SK-N-SH treated with all-trans-retinoic acid at 6 μM for 48 hours (cell line): ENCODE measurements around the gene VILL.

Experiments
- ATAC-seq: fragments of 200-7000 bp; cut with Tn5 transposase; 3 replicates; pipeline ENCODE4 v1.9.1; 2020; ENCODE audit warnings: mild to moderate bottlenecking, moderate library complexity
- ARNTL ChIP-seq: fragments of 450-650 bp; formaldehyde crosslinking; IDR thresholded peaks from 2 replicates; pipeline ENCODE4 v1.5.0; 2020; ENCODE audit warnings: low read depth, mild to moderate bottlenecking, moderate library complexity, borderline replicate concordance
- BACH2 ChIP-seq: fragments of 250-450 bp; sonication (Bioruptor Pico); IDR thresholded peaks from 2 replicates; pipeline ENCODE4 v1.9.0; 2021; ENCODE audit warnings: mild to moderate bottlenecking, borderline replicate concordance
- CSDC2 ChIP-seq: fragments of 250-450 bp; sonication (Bioruptor Pico); IDR thresholded peaks from 2 replicates; pipeline ENCODE4 v1.5.0; 2020; ENCODE audit warnings: mild to moderate bottlenecking, moderate library complexity
- ESRRG ChIP-seq: fragments of 250-450 bp; sonication (Bioruptor Pico); IDR thresholded peaks from 2 replicates; pipeline ENCODE4 v1.6.1; 2021; ENCODE audit warnings: mild to moderate bottlenecking
- GLIS3 ChIP-seq: fragments of 250-450 bp; sonication (Bioruptor Pico); IDR thresholded peaks from 2 replicates; pipeline ENCODE4 v1.5.0; 2020; ENCODE audit warnings: mild to moderate bottlenecking, moderate library complexity
- ISL1 ChIP-seq: fragments of 250-450 bp; sonication (Bioruptor Pico); IDR thresholded peaks from 2 replicates; pipeline ENCODE4 v2.1.2; 2022; ENCODE audit warnings: mild to moderate bottlenecking, moderate library complexity
- OSR1 ChIP-seq: fragments of 250-450 bp; sonication (Bioruptor Pico); IDR thresholded peaks from 2 replicates; pipeline ENCODE4 v1.8.0; 2022; ENCODE audit warnings: moderate library complexity, mild to moderate bottlenecking, inconsistent platforms
- PPARA ChIP-seq: fragments of 250-450 bp; sonication (Bioruptor Pico); IDR thresholded peaks from 2 replicates; pipeline ENCODE4 v1.5.0; 2020; ENCODE audit warnings: mild to moderate bottlenecking, borderline replicate concordance
- RARB ChIP-seq: fragments of 250-450 bp; sonication (Bioruptor Pico); IDR thresholded peaks from 2 replicates; pipeline ENCODE4 v1.8.0; 2021; ENCODE audit warnings: mild to moderate bottlenecking, moderate library complexity
- SNAI2 ChIP-seq: fragments of 250-450 bp; sonication (Bioruptor Pico); IDR thresholded peaks from 2 replicates; pipeline ENCODE4 v1.5.0; 2020; ENCODE audit warnings: mild to moderate bottlenecking, moderate library complexity
- TCF4 ChIP-seq: fragments of 250-450 bp; sonication (Bioruptor Pico); IDR thresholded peaks from 2 replicates; pipeline ENCODE4 v1.8.0; 2021; ENCODE audit warnings: mild to moderate bottlenecking, moderate library complexity, borderline replicate concordance
- TOX ChIP-seq: fragments of 250-450 bp; sonication (Bioruptor Pico); IDR thresholded peaks from 2 replicates; pipeline ENCODE4 v1.8.0; 2021; ENCODE audit warnings: mild to moderate bottlenecking, moderate library complexity, borderline replicate concordance
- ZC3H10 ChIP-seq: fragments of 250-450 bp; sonication (Bioruptor Pico); IDR thresholded peaks from 2 replicates; pipeline ENCODE4 v1.5.1; 2021; ENCODE audit warnings: mild to moderate bottlenecking, moderate library complexity
- ZFP3 ChIP-seq: fragments of 250-450 bp; sonication (Bioruptor Pico); IDR thresholded peaks from 2 replicates; pipeline ENCODE4 v1.5.0; 2020; ENCODE audit warnings: mild to moderate bottlenecking, moderate library complexity
- ZNF565 ChIP-seq: fragments of 450-650 bp; formaldehyde crosslinking; conservative IDR thresholded peaks from 2 replicates; pipeline ENCODE4 v1.5.0; 2020; ENCODE audit warnings: low read depth, mild to moderate bottlenecking, moderate library complexity
- ZNF70 ChIP-seq: fragments of 450-650 bp; formaldehyde crosslinking; IDR thresholded peaks from 2 replicates; pipeline ENCODE4 v1.5.0; 2020; ENCODE audit warnings: mild to moderate bottlenecking, moderate library complexity
- ZNF8 ChIP-seq: fragments of 450-650 bp; formaldehyde crosslinking; IDR thresholded peaks from 2 replicates; pipeline ENCODE4 v1.5.0; 2020; ENCODE audit warnings: mild to moderate bottlenecking, moderate library complexity
- TF ChIP-seq, protein P1 (sequence below): fragments of 250-450 bp; sonication (Bioruptor Pico); IDR thresholded peaks from 2 replicates; pipeline ENCODE4 v1.8.0; 2021; ENCODE audit warnings: low read depth, mild to moderate bottlenecking, moderate library complexity, borderline replicate concordance
- TF ChIP-seq, protein P2 (sequence below): fragments of 250-450 bp; sonication (Bioruptor Pico); IDR thresholded peaks from 2 replicates; pipeline ENCODE4 v1.5.1; 2021; ENCODE audit warnings: mild to moderate bottlenecking, moderate library complexity
- TF ChIP-seq, protein P3 (sequence below): fragments of 250-450 bp; sonication (Bioruptor Pico); IDR thresholded peaks from 2 replicates; pipeline ENCODE4 v1.5.0; 2020; ENCODE audit warnings: mild to moderate bottlenecking, moderate library complexity
- TF ChIP-seq, protein P4 (sequence below): fragments of 250-450 bp; sonication (Bioruptor Pico); IDR thresholded peaks from 2 replicates; pipeline ENCODE4 v1.5.1; 2020; ENCODE audit warnings: low read depth, mild to moderate bottlenecking, moderate library complexity

Gene VILL

DNA sequence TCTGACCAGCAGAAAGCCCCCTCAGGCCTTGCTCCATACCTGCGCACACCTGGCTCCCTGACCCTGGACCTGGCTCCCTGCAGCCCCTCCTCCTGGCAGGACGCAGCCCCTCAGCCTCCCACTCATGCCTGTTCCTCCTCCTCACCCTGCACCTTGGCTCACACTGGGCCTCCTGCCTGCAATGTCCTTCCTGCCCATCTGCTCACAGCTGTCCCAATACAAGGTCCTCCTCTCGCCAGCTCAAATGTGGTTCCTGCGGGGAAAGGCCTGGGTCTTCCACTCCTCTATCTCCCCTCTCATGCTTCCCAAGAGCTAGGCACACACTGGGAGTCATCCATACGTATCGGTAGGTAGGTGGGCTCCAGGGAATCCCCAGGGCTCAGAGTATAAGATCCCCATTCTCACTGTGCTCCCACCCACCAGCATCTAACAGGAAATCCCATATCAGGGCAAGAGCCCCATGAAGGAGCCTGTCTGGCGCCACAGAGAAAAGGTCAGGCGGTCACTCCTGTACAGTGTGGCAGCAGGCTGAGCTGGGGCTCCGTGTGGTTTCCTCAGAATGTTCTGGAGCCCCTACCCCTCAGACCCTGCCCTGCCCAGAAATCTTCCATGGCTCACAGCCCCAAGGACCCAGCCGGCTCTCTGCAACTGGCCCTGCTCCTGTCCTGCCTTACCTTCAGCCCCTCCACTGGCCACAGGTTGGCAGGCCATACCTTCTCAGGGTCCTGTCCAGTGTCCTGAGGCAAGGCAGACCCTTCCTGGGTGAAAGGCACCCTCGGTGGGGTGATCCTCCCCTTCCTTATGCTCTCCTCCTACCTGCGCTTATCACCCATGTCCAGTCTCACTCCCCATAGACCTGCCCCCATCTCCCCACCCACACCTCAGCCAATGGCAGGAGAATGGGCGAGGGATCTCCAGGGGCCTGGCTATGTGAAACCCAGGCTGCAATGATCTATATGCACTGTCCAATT lies 28.0 kb downstream of the VILL start:
- TF ChIP-seq OSR1 (CRISPR knock-in tag): no peak
- TF ChIP-seq, protein P1, sequence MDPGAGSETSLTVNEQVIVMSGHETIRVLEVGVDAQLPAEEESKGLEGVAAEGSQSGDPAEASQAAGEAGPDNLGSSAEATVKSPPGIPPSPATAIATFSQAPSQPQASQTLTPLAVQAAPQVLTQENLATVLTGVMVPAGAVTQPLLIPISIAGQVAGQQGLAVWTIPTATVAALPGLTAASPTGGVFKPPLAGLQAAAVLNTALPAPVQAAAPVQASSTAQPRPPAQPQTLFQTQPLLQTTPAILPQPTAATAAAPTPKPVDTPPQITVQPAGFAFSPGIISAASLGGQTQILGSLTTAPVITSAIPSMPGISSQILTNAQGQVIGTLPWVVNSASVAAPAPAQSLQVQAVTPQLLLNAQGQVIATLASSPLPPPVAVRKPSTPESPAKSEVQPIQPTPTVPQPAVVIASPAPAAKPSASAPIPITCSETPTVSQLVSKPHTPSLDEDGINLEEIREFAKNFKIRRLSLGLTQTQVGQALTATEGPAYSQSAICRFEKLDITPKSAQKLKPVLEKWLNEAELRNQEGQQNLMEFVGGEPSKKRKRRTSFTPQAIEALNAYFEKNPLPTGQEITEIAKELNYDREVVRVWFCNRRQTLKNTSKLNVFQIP (CRISPR knock-in tag): no peak
- no peak for TF ChIP-seq PPARA (CRISPR knock-in tag)
- no peak for TF ChIP-seq ESRRG (CRISPR knock-in tag)
- TF ChIP-seq ZNF70 (CRISPR knock-in tag): no peak
- TF ChIP-seq, protein P2, sequence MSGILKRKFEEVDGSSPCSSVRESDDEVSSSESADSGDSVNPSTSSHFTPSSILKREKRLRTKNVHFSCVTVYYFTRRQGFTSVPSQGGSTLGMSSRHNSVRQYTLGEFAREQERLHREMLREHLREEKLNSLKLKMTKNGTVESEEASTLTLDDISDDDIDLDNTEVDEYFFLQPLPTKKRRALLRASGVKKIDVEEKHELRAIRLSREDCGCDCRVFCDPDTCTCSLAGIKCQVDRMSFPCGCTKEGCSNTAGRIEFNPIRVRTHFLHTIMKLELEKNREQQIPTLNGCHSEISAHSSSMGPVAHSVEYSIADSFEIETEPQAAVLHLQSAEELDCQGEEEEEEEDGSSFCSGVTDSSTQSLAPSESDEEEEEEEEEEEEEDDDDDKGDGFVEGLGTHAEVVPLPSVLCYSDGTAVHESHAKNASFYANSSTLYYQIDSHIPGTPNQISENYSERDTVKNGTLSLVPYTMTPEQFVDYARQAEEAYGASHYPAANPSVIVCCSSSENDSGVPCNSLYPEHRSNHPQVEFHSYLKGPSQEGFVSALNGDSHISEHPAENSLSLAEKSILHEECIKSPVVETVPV (CRISPR knock-in tag): no peak
- no peak for TF ChIP-seq BACH2 (CRISPR knock-in tag)
- TF ChIP-seq, protein P3, sequence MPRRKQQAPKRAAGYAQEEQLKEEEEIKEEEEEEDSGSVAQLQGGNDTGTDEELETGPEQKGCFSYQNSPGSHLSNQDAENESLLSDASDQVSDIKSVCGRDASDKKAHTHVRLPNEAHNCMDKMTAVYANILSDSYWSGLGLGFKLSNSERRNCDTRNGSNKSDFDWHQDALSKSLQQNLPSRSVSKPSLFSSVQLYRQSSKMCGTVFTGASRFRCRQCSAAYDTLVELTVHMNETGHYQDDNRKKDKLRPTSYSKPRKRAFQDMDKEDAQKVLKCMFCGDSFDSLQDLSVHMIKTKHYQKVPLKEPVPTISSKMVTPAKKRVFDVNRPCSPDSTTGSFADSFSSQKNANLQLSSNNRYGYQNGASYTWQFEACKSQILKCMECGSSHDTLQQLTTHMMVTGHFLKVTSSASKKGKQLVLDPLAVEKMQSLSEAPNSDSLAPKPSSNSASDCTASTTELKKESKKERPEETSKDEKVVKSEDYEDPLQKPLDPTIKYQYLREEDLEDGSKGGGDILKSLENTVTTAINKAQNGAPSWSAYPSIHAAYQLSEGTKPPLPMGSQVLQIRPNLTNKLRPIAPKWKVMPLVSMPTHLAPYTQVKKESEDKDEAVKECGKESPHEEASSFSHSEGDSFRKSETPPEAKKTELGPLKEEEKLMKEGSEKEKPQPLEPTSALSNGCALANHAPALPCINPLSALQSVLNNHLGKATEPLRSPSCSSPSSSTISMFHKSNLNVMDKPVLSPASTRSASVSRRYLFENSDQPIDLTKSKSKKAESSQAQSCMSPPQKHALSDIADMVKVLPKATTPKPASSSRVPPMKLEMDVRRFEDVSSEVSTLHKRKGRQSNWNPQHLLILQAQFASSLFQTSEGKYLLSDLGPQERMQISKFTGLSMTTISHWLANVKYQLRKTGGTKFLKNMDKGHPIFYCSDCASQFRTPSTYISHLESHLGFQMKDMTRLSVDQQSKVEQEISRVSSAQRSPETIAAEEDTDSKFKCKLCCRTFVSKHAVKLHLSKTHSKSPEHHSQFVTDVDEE: no peak
- no peak for TF ChIP-seq SNAI2 (CRISPR knock-in tag)
- no peak for TF ChIP-seq TOX (CRISPR knock-in tag)
- TF ChIP-seq TCF4 (CRISPR knock-in tag): no peak
- no peak for TF ChIP-seq ZFP3 (CRISPR knock-in tag)
- TF ChIP-seq CSDC2 (CRISPR knock-in tag): no peak
- ATAC-seq: no peak

DNA sequence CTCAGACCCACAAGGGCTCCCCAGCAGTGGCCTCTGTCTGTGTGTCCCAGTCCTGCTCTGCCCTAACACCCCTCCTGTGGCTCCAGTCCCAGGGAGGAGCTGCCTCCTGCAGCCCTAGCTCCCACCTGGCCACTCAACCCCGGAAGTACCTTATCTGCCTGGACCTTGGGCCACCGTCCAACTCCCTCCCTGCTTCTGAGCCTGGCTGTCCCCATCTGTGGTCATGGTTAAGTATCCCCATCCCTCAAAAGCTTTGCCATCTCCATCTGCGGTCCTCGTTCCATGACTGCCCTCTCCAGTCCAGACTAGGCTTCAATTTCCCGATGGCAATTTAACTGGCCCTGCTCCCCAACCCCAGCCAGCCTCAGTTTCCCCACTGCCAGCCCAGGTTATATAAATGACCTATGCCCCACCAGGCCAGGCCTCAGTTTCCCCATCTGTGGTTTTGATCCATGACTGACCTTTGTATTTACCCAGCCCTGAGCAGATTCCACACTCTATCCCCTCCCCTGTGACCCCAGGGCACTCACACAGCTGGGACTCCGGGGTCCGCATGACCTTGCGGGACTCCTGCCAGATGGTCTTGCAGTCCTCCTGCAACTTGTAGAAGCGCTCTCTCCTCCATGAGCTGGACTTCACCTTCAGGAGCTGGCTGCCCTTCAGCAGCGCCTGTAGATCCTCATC lies 29.2 kb downstream of the VILL start:
- TF ChIP-seq ZNF8 (no peak), ZFP3 (CRISPR knock-in tag) (no peak), ZNF565 (CRISPR knock-in tag) (no peak), GLIS3 (CRISPR knock-in tag) (no peak), ARNTL (no peak), OSR1 (CRISPR knock-in tag) (no peak), RARB (CRISPR knock-in tag) (no peak), ZC3H10 (CRISPR knock-in tag) (no peak)
- no peak for ATAC-seq

DNA sequence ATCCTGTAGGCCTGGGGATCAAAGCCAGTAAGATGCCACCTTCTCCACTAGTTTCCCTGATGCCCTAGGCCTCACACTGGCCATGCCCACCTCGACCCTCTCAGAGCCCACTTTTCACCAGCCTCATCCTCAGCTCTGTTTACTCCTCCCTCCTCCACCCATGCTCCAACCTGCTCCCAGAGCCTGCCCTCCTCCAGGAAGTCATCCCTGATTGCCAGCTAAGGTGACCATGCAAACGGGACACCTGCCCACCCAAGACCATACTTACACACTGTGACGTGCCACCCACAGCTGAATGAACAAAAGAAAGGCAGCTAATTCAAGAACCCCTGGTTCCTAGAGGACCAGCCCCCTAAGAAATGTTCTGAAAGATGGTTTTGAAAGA lies 29.7 kb downstream of the VILL start:
- no peak for TF ChIP-seq ISL1 (CRISPR knock-in tag)
- TF ChIP-seq BACH2 (CRISPR knock-in tag): no peak
- TF ChIP-seq, protein P2 (CRISPR knock-in tag): no peak
- no peak for TF ChIP-seq TCF4 (CRISPR knock-in tag)
- TF ChIP-seq, protein P4, sequence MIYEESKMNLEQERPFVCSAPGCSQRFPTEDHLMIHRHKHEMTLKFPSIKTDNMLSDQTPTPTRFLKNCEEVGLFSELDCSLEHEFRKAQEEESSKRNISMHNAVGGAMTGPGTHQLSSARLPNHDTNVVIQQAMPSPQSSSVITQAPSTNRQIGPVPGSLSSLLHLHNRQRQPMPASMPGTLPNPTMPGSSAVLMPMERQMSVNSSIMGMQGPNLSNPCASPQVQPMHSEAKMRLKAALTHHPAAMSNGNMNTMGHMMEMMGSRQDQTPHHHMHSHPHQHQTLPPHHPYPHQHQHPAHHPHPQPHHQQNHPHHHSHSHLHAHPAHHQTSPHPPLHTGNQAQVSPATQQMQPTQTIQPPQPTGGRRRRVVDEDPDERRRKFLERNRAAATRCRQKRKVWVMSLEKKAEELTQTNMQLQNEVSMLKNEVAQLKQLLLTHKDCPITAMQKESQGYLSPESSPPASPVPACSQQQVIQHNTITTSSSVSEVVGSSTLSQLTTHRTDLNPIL (CRISPR knock-in tag): no peak
- no peak for TF ChIP-seq ESRRG (CRISPR knock-in tag)
- TF ChIP-seq, all 23 proteins: peak for 0
- ATAC-seq: no peak
